HG03439 (cell line): ENCODE measurements around the gene MYL3.

Source experiments
- ATAC-seq: cut with Tn5 transposase; IDR thresholded peaks from one replicate; pipeline ENCODE4 v1.9.1; 2021; ENCODE audit warnings: mild to moderate bottlenecking, moderate library complexity; ENCODE audit not compliant: unreplicated experiment

The MYL3 gene

DNA sequence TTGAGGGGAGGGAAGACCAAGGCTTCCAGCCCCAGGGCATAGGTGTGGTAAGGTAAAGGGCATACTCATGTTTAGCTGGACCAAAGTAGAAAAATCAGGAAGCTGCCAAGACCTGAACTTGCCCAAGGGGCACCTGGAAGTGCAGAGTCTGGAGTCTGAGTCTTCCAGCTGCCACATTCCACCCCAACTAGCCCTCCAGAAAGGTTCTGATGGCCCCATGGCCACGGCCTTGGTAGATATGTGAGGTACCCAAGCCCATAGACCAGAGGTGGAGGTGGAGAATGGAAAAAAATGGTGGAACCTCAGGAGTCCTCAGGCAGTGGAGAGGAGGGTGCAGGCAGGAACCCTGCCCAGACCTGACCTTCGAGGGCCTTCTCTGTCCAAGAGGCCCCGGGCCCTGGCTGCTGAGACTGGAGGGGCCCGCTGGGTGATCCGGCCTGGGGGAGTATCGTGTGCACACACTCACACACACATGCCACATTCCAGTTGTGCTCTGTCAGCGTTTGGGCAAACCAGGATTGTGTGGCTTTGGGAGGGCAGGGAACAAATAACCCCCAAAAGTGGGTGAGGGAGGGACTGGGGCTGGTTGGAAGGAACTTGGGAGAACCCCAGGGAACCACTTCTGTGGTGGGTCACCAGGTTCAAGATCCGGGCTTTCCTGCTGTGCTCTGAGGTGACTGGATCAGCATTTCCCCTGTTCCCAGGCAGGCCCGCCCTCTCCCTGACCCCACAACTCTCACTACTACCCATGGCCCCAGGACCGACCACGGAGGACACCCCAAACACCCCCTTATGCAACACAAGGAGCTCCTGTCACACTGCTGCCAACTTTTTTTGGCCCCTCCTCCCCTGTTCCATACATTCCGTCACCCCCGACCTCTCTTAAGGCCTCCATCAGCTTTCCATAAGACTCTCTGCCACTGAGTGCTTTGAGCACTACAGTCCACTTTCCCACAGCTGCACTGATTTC is 11.6 kb downstream of the MYL3 start:
- ATAC-seq = no peak

DNA sequence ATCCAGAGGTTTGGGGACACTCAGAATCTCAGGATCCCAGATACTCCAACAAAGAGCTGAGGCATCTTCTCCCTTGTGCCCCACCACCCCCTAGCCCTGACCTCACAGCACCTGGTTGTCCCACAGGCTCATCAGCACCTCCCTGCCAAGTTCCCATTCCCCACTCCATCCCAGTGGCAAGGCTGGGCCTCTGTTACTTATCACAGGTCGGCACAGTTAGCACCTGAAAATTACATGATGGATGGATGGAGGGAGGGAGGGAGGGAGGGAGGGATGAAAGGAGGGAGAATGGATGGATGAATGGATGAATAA is 12.8 kb downstream of the MYL3 start:
- ATAC-seq = no peak

DNA sequence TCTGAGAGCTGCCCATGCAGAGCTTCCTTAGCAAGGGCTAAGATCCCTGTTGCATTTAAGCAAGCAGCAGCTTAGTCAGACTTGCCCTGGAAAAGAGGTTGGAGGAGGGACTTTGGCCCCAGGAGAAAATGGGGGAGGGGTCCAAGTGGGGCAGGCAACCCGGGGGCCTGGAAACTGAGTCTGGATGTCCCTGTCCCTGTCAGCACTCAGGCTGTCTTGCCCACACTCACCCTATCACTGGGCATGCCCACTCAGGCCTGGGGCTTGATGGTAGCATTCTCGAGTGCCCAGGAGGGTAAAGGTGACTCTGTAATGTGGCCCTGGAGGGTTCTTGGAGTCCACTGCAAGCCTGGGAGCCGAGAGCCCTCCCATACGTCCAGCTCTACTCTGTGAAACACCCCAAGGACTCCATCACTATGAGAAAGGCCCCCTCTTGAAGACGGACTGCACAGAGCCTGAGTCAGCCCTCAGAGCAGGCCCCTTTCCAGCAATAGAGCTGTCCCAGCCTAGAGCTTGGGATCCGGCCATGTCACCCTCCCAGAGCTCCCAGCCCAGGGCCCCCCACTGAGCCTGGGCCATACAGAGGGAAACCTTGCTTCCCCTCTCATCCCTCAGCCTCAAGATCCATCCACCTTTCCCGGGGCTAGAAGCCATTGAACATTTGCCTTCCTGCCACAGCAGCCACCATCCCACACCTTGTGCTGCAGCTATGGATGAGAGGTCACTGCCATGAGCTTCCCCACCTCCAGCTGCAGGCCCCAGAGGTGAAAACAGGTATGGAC is 13.4 kb downstream of the MYL3 start:
- ATAC-seq = no peak

DNA sequence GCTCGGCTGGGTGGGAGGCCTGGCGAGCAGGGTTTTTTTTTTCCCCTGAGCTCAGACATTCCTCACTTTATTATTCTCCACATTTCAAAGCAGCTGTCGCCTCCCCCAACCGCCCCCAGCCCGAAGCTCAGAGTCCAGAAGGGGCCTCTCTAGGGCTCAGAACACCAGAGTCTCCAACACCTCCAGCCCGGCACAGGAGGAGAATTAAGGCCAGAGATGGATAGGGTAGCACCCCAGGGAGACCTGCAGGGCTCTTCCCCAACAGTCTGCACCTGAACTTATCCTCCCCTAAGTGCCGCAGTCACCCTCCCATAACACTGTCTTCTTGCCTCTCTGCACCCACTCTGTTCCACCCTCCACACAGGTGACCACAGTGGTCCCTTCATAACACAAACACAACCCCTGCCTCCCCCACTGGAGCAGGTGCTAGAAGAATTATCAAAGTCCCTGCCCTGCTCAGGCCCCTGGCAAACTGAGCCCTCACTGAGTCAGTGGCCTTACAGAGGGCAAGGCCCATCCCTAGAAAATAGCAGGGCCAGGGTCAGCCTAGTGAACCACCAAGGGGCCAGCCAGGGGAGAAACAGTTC is 14.1 kb downstream of the MYL3 start:
- ATAC-seq = no peak

DNA sequence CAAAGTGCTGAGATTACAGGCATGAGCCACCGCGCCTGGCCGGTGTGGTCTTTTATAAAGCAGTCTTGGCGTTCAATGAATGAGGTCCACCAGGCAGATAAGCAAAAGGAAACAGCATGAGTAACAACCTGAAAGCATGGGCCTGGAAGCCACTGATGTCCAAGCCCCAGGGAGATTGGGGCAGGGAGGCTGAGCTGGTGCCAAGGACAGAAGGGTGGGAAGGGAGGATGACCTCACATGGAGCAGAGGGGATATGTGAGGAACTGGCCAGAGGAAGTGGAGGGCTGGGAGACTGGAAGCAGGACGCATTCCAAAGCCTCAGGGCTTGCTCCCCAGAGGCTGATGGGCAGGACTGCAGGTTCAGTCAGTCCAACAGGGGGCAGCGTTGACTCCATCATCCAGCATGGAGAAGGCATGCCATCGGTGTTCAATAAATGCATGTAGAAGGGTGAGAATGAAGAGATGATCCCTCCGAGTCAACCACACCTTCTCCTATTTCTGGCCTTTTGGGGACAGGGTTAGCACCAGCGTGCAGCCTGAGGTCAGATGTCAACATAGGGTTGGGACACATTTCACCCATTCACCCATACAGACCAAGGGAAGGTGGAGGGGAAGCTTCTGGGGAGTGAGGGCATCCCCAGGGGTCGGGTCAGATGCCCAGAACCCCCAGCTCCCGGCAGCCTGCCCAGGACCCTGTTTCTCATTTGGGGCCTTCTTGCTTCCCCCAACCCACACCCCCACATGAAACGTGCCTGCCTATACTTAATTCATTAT is 14.8 kb downstream of the MYL3 start:
- no peak for ATAC-seq

DNA sequence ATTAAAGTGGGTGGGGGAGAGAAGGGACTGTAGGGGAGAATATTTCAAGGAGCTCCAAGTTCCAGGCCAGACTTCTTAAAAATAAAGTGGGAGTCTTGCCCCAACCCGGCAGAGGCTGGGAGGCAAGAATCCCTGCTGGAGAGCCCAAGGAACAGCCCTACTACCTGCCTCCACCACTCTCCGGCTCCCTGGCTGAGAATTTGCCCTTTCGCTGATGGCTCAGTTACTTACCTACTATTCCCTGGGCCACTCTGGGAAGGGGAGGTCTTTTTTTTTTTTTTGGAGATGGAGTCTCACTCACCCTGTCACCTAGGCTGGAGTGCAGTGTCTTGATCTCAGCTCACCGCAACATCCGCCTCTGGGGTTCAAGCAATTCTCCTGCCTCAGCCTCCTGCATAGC is 15.5 kb downstream of the MYL3 start:
- no peak for ATAC-seq

DNA sequence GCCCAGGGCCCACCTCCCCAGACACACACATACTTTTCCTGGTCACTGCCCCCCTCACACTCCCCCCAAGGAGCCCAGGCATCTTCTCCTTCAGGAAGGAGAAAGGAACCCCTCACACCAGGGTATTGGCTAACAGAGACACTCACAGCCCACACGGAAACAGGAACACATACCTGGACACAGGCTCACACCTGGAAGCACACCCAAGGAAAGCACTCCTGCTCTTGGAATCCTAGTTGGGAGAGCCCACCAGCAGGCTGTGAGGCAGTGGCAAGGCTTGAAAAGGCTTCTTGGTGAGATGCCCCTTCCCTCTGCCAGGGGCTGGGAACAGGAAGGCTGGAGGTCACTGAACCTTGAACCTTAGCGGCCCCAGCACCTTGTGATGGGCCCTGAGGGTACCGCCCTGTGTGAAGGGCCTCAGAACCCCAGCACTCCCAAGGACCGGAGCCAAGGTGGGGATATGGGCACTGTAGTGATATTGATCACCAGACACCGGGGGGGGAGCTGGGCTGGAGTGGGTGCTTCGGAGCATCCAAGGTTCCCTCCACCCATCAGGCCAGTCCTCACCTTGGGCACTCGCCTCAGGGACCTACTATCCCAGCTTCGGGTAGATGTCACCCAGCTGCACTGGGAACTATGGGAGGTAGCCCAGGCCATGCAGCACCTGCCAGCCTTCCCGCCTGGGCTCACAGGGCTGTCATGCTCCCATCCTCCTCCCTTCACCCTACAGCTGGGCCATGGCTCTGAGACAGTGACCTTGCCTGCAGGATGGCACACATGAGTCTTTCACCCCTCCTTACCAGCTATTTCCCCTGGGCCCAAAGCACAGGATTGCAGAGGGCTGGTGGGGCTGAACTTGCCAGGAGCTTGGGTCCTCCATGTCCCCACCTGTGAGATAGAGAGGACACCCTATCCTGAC is 16.4 kb downstream of the MYL3 start:
- ATAC-seq = no peak

DNA sequence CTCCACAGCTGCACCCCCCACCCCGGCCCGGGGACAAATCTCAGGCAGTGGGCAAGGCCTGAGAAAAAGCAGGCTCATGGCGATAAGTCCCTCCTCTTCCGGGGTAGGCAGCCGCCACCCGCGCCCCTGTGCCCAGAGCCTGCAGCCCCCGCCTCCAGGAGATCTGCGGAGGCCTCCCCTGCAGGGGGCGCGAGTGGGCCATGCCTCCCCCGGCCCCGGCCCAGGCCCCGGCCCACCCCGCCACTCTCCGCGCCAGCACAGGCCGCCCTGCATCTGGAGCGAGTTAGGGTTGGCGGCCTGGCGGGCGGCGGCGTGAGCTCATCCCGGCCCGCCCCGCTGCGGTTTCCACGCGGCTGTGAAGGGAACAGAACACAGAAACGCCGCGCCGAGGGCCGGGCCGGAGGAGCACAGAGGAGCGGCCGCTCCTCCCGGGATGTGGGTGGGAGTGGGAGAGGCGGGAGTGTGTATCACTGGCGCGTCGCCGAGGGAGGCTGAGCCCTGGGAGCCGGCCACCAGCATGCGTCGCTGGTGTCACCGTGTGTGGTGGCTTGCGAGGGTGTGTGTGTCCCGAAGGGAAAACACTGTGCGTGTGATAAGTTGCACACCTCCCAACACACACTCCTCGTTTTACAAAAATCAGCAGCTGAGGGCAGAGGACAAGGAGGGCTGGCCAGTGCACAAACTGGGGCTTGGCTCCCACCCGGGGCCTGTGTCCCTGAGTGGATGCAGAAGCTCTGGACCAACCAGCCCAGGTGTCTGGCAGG is 17.2 kb downstream of the MYL3 start:
- peak; percentile 60 for ATAC-seq

DNA sequence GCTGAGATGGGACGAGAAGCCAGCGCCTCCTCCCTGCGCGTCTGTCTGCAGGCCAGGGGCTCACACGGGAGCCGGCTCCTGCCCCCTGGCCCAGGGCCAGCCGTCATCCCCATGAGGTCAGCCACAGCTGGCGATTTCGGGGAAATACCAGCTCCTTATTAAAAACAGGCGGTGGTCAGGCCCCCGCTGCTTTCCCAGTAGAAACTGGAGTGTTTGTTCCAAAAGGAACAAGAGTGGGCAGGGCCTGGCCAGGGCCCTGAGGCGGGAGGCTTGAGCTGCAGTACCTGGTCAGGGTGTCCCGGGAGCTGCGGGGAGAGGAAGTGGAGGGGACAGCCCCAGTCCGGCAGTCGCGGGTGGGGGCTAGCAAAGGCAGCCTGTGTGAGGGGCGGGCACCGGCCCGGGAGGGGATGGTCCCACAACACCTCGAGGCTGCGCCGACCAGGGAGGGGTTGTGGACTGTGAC is 17.8 kb downstream of the MYL3 start:
- ATAC-seq = peak; percentile 55

DNA sequence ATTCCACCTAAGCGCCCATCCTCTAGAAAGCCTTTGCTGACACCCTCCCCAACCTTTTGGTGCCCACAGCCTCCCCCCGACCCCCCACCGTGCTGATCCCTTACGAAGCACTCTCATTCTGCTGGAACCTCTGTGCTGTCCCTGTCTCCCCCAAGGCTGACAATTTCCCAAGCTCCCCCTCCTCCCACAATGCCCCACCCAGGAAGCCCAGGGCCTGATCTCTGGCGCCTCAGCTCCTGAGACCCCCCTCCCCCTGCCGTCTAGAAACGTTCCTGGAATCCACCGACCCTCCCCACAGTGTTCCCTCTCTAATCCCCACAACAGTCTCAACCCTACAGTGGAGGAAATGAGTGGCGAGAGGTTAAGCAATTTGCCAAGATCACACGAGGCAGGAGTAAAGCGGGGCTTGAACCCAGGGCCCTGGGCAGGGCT is 18.3 kb downstream of the MYL3 start:
- ATAC-seq = no peak

DNA sequence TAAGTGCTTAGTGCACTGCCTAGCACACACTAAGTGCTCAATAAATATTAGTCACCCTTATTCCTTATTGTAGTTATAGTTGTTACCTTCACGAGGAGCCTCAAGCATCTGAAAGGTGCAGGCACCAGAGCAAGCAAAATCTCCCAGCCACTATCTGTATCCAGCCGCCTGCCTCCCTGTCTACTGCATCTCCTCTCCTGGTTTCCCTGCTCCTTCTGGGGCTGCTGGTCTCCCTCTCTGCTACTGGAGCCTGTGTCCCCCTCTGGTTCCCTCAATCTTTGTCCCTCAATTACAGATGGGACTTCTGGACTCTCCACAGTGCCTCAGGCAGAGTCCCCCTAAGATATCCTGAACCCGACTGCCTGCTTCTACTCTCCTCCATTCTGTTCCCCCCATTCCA is 18.8 kb downstream of the MYL3 start:
- ATAC-seq = no peak

DNA sequence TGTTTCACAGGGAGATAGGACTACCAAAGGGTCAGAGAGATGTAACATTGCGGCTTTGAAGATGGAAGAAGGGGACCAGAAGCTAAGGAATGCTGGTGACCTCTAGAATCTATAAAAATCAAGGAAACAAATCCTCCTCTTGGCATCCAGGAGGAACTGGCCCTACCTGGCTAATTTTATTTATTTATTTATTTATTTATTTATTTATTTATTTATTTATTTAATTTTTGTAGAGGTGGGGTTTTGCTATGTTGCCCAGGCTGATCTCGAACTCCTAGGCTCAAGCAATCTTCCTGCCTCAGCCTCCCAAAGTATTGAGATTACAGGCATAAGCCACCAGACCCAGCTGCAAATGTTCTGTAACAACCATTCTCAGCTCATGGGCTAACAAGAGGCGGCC is 19.7 kb downstream of the MYL3 start:
- ATAC-seq = no peak

DNA sequence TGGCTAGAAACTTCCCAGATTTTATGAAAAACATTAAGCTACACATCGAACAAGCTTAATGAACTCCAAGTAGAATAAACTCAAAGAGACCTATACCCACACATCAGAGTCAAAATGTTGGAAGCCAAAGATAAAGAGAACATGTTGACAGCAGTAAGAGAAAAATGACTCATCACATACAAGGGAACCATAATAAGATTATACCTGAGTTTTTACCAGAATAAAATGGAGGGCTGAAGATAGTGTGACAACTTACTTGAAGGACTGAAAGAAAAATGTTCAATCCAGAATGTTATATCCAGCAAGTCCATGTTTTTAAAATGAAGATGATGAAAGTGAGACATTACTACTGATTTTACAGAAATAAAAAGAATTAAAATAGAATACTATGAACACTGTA is 22.8 kb downstream of the MYL3 start:
- ATAC-seq = no peak

DNA sequence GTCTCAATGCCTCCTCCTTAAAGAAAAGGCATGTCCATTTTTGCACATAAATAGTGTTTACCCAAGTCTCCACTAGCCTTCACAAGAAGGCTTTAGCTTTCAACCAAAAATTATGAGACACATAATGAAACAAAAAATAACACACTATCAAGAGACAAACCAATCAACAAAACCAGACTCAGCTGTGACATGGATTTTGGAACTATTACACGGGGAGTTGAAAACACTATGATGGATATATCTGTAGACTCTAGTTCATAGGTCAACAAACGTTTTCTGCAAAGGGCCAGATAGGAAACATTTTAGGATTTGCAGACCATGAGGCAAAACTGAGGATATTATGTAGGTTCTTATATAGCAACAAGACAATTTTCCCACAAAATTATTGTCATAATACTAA is 24.9 kb downstream of the MYL3 start:
- no peak for ATAC-seq

DNA sequence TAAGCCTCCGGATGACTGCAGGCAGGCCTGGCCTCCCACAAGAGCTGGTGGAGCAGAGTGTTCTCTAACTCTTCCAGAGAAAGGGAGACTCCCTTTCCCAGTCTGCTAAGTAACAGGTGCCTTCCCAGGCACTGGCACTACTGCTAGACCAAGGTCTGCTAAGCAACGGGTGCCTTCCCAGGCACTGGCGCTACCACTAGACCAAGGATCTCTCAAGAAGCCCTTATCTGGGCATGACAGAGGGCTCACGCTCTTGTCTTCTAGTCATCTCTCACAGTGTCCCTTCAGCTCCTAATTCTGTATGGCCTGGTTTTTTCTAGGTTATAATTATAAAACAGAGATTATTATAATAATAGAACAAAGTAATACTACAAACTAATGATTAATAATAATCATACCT is 27.8 kb downstream of the MYL3 start:
- ATAC-seq = no peak

DNA sequence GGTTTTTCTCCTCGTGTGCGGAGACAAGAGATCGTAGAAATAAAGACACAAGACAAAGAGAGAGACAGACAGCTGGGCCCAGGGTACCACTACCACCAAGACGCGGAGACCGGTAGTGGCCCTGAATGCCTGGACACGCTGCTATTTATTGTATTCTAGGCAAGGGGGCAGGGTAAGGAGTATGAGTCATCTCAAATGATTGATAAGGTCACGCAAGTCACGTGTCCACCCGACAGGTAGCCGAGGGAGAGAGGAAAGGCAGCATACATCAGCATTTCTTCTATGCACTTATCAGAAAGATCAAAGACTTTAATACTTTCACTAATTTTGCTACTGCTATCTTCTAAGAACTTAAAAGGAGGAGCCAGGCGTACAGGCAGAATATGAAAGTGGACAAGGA is 28.2 kb downstream of the MYL3 start:
- ATAC-seq = no peak

DNA sequence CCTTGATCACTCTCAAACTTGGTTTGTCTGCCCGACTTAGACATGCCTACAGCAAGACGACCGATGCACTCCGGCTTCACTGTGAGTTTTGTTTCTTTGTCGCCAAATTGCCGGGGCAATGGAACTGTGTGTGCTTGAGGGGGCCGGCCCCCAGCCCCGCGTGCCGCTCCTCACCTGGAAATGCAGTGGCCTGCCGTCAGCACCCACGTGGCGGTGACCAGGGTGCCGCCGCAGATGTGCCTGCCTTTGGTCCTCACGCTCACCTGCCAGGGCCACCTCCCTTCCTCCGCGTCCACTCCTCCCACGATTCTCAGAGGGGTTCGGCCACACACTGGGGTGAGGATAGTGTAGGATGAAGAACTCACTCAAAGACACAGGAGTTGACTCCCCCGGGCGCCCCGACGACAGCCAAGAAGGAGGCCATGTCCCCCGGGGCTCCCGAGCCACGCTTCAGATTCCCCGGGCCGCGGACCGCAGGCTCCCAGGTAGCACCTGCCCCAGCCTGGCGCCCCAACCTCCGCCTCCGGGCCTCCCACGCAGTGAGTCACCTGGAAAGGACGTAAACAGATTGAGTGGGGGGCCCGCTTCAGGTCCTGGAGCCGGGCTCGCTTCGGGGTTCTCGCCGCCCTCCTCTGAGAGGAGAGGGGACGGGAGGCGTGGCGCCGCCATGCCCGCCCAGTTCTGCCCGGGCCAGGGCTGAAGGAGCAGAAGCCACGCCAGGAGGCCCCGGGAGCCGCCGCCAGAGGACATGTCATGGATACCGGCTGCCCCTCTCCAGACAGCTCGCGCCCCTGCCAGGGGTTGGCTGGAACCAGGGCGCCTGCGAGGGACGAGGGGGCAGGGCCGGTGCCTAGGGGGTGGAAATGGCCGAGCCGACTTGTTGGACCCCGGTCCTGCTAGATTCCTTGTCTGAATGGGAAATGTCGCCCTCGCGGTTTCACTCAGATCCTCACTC is 29.6 kb downstream of the MYL3 start:
- no peak for ATAC-seq

DNA sequence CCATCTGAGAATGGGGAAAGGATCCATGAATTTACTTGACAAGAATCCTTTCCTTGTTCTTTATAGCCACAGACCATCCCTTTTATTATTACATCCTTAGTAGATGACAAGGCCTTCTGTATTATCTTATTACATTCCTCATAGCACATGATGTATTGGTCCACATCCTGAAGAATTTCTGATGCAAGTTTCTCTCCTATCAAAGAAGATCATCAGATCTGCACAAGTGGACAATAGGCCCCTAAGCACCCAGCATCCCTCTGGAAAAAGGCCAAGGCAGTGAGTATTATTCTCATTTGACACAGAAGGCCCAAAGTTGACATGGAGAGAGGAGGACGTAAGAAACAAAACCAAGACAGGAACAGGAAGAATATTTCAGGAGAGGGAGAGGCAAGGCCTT is 31.4 kb downstream of the MYL3 start:
- ATAC-seq = no peak
